ENCODE measurements around the gene GDPD5. TPM values are rescaled to one million over a fixed set of nuclear protein-coding genes. Genes with fewer than 3 reads are reported as not detected.

GDPD5 gene
- total and polyA plus RNA-seq, 9 of the 15 experiments (the other 6 are each of a cell fraction or from before 2014, with no cell fraction given), result 0.32 to 27.3 (median 8.0) TPM

DNA sequence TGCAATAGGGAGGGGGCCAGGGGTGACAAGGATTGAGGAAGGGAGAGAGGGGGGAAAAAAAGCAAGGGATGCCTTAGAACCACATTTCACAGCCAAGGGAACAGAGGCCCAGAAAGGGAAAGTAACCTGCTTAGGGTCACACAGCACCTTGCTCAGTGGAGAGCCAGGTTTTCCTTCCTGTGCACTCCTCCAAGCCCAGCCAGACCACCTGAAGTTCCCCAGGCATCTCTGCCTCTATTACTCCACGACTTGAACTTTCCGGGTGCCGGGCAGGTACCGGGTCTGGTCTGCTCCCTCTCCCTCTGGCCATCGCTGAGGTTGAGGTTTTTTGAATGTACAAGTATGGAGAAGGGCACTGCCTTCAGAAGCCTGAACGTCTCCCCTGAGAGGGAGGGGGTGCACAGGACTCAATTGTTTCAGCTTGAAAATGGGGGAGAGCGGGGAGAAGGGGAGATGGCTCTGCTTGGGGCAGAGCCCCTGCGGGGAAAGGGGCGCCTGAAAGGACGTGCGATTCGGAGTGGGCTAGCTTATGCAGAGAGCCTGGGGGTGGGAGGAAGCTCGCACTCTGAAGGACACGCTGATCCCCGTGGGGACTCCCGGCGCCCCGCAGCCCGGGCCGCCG lies 35.8 kb upstream of the GDPD5 start (continued):
- TF ChIP-seq ZFP91 (CRISPR knock-in tag; IDR thresholded peaks at IDR 0.05) (no peak), ADNP (tag; IDR thresholded peaks at IDR 0.05) (peak; percentile 75), PRDM10 (IDR thresholded peaks at IDR 0.05; ENCODE audit: partially characterized antibody) (peak; percentile 91), E2F3 (CRISPR knock-in tag; IDR thresholded peaks at IDR 0.05) (0 out of 2 replicates have a peak, but pooled peaks have one; percentile 24), NBN (IDR thresholded peaks at IDR 0.05; ENCODE audit: low read depth) (peak; percentile 50; the same call in 1 of the 2 replicates), SP1 (CRISPR knock-in tag; IDR thresholded peaks at IDR 0.05) (0 out of 2 replicates have a peak, but pooled peaks have one; percentile 1), KDM1A (IDR thresholded peaks at IDR 0.05) (peak; percentile 69 to 87), ELF1 (tag; IDR thresholded peaks at IDR 0.05) (no peak), CTCF (IDR thresholded peaks at IDR 0.05 in 2 of 3, conservative IDR thresholded peaks at IDR 0.05 in 1 of 3; ENCODE audit: insufficient read depth in 2 of 3, low read depth in 1 of 3, low read length in 3 of 3) (no peak), TCF7L2 (IDR thresholded peaks at IDR 0.05; ENCODE audit: low read depth, low read length) (0 out of 2 replicates have a peak, but pooled peaks have one; percentile 47), KLF6 (CRISPR knock-in tag; IDR thresholded peaks at IDR 0.05; ENCODE audit: borderline replicate concordance) (no peak), PHTF2 (CRISPR knock-in tag; IDR thresholded peaks at IDR 0.05) (no peak), ARID1B (IDR thresholded peaks at IDR 0.05) (0 out of 2 replicates have a peak, but pooled peaks have one; percentile 3), NCOR1 (IDR thresholded peaks at IDR 0.05) (no peak), MAFG (tag; conservative IDR thresholded peaks at IDR 0.05) (no peak), SP2 (IDR thresholded peaks at IDR 0.05; ENCODE audit: extremely low read depth, low read depth, low read length, poor library complexity, severe bottlenecking) (no peak), HLTF (IDR thresholded peaks at IDR 0.05) (no peak), KDM2B (CRISPR knock-in tag; IDR thresholded peaks at IDR 0.05) (peak; percentile 74; the same call in 1 of the 2 replicates), ZNF778 (CRISPR knock-in tag; IDR thresholded peaks at IDR 0.05) (no peak), CHCHD3 (CRISPR knock-in tag; IDR thresholded peaks at IDR 0.05) (no peak)
- TF ChIP-seq, protein P1, sequence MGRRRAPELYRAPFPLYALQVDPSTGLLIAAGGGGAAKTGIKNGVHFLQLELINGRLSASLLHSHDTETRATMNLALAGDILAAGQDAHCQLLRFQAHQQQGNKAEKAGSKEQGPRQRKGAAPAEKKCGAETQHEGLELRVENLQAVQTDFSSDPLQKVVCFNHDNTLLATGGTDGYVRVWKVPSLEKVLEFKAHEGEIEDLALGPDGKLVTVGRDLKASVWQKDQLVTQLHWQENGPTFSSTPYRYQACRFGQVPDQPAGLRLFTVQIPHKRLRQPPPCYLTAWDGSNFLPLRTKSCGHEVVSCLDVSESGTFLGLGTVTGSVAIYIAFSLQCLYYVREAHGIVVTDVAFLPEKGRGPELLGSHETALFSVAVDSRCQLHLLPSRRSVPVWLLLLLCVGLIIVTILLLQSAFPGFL (CRISPR knock-in tag; IDR thresholded peaks at IDR 0.05), result no peak
